NOMO-1 (cell line): Measurements from ENCODE around the gene VPS26C.
A peak's percentile ranks its signal among the peaks of the same experiment; 100 is the strongest.
"Not testable (repeated sequence)": the region's sequence is repeated elsewhere in the genome, so short reads cannot be mapped to it uniquely, and the experiment has no call there.

Source experiments
- DNase-seq, 2 experiments: peaks; one replicate each; lab custom pipeline; 2025; ENCODE audit not compliant: unreplicated experiment in 2 of 2; lab: John Stamatoyannopoulos, UW

VPS26C gene

GRCh38 chr21:37267269-37268185 lies at the start of gene VPS26C:
VPS26C (minus strand) TSS chr21:37267334; CDS start chr21:37267294, 40 bp downstream.
- DNase-seq, result peak; percentile 99

- DNase-seq, result not testable (repeated sequence)
These were observed 48.9 kb upstream of the VPS26C start for GRCh38 chr21:37316072-37316471.

GRCh38 chr21:37300114-37300751 lies 33.1 kb upstream of the VPS26C start:
- no peak for DNase-seq

GRCh38 chr21:37297364-37297763 lies 30.2 kb upstream of the VPS26C start:
- DNase-seq, result no peak

GRCh38 chr21:37294679-37295078 lies 27.5 kb upstream of the VPS26C start:
- DNase-seq, result no peak

GRCh38 chr21:37292941-37293340 lies 25.8 kb upstream of the VPS26C start:
- DNase-seq, result no peak

- DNase-seq, result no peak
These were observed 24.9 kb upstream of the VPS26C start for GRCh38 chr21:37292041-37292440.

DNA sequence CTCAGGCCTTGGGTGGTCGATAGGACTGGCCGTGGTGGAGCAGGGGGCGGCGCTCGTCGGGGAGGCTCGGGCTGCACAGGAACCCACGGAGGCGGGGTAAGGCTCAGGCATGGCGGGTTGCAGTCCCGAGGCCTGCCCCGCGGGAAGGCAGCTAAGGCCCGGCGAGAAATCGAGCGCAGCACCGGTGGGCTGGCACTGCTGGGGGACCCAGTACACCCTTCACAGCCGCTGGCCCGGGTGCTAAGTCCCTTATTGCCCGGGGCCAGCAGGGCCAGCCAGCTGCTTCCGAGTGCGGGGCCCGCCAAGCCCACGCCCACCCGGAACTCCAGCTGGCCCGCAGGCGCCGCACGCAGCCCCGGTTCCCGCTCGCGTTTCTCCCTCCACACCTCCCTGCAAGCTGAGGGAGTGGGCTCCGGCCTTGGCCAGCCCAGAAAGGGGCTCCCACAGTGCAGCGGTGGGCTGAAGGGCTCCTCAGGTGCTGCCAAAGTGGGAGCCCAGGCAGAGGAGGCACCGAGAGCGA lies 16.1 kb upstream of the VPS26C start:
- DNase-seq, result not testable (repeated sequence)

- DNase-seq, result not testable (repeated sequence)
These were observed 15.5 kb upstream of the VPS26C start for GRCh38 chr21:37282602-37283001.

DNA sequence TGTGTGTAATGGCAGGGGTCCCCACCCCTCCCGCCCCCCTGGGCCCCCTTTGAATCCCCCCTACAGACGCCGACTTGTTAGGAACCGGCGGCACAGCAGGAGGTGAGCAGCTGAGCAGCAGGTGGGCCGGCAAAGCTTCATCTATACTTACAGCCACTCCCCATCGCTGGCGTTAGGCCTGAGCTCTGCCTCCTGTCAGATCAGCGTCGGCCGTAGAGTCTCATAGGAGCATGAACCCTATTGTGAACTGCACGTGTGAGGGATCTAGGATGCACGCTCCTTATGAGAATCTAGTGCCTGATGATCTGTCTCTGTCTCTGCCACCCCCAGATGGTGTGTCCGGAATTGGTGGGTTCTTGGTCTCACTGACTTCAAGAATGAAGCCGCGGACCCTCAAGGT lies 14.9 kb upstream of the VPS26C start:
- DNase-seq, result no peak

DNA sequence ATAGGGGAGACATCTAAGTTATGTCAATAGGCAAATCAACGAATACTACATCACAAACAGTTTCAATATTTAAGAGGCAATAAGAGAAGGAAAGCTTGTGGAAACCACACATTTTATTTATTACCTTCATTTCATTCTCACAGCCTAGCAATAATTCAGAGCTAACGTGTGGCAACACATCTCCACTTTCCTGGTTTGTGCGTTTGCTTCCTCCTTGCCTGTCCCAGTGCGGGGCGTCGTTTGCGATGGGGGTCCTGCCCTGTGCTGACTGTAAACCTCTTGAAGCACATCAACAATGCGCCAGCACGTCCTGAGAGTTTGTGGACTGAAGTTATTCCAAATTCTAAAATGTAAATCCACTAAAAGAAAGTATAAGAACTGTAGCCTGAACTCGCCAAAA lies 14.4 kb upstream of the VPS26C start:
- no peak for DNase-seq

DNA sequence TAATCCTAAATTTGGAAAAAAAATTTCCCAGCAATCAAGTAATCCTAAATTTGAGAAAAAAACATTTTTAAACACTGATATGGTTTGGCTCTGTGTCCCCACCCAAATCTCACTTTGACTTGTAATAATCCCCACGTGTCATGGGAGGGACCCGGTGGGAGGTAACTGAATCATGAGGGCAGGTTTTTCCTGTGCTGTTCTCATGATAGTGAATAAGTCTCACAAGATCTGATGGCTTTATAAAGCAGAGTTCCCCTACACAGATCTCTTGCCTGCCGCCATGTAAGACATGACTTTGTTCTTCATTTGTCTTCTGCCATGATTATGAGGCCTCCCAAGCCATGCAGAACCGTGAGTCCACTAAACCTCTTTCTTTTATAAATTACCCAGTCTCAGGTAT lies 12.1 kb upstream of the VPS26C start:
- not testable (repeated sequence) for DNase-seq

GRCh38 chr21:37278199-37278598 lies 11.1 kb upstream of the VPS26C start:
- DNase-seq, result no peak

GRCh38 chr21:37276377-37276776 lies 9.2 kb upstream of the VPS26C start:
- DNase-seq, result peak; percentile 19 to 63

DNA sequence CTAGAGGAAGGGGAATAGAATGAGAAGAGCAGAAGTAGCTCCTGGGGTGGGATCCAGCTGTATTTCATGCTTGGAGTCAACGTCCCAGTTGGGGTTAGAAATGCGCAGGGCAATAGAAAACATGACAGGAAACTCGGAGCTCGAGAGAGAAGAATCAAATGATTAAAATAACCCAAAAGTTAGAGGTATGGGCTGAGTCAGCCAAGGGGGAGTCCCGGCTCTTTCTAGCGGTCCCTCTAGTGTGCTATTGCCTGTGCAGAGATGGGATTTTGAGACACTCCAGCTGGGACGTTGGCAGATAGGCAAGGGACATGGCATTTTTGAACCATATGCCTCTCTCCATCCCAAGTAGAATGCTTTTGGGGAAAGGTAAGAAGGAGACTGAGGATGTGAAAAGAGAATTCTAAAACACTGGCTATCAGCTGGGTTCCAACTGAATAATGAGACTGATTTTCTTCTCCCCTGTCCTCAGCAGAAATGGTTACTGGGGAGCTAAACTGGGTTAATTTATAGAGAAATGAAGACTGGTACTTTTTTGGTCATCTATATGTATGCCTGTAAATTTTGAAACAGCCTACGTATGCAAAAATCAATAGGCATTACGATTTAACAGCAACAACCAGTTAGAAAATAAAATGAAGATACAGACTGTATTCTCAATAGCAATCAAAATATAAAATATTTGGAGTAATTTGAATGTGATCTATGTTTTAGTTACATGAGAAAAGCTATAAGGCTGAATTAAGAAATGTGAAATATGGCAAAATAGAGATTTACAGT lies 7.0 kb upstream of the VPS26C start:
- no peak for DNase-seq

- no peak for DNase-seq
These were observed 6.3 kb upstream of the VPS26C start for GRCh38 chr21:37273440-37273839.

- no peak for DNase-seq
These were observed 5.8 kb upstream of the VPS26C start for GRCh38 chr21:37272897-37273296.

- no peak for DNase-seq
These were observed 3.6 kb upstream of the VPS26C start for GRCh38 chr21:37270576-37271365.

DNA sequence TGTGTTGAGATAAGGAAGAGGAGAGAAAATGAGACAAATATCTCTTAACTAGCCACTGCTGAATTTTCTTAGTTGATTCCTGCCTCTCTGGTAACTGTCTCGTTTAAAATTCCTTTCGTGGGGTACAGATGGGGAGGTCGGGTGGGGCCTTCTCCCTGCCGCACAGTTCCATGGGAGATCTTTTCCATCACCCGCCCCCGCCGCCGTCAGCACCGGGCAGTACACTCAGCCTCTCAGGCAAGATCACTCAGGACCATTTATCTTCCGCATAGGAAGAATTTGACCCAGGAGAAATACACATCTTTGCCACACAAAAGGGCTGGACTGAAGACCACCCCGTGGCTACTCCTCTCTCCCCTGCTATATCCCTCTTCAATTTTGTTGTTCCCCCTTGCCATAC lies 2.3 kb upstream of the VPS26C start:
- no peak for DNase-seq

GRCh38 chr21:37268186-37268503 lies 1.0 kb upstream of the VPS26C start:
- no peak for DNase-seq
